ENCODE data around the gene CCDC33.

DNA sequence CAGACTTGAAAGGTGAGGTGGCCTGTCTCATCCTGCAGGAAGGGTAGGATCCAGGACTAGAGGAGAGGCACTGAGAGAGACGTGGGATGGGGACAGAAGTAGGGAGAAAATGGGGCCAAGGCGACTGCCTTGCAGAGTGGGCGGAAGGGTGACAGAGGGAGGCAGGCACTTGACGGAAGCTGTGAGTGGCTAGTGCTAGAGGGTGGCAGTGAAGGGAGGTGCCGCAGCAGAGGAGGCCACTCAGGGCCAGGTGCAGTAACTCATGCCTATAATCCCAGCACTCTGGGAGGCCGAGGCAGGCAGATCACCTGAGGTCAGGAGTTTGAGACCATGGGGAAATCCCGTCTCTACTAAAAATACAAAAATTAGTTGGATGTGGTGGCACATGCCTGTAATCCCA, 7.3 kb downstream of the CCDC33 start:
- TF ChIP-seq MAX (CRISPR knock-in tag; IDR thresholded peaks at IDR 0.05) (no peak), IRF2 (CRISPR knock-in tag; IDR thresholded peaks at IDR 0.05; ENCODE audit: borderline replicate concordance, low read depth) (no peak), NFE2L1 (CRISPR knock-in tag; IDR thresholded peaks at IDR 0.05) (no peak), PREB (CRISPR knock-in tag; IDR thresholded peaks at IDR 0.05; ENCODE audit: borderline replicate concordance) (no peak)
- TF ChIP-seq, protein P1, sequence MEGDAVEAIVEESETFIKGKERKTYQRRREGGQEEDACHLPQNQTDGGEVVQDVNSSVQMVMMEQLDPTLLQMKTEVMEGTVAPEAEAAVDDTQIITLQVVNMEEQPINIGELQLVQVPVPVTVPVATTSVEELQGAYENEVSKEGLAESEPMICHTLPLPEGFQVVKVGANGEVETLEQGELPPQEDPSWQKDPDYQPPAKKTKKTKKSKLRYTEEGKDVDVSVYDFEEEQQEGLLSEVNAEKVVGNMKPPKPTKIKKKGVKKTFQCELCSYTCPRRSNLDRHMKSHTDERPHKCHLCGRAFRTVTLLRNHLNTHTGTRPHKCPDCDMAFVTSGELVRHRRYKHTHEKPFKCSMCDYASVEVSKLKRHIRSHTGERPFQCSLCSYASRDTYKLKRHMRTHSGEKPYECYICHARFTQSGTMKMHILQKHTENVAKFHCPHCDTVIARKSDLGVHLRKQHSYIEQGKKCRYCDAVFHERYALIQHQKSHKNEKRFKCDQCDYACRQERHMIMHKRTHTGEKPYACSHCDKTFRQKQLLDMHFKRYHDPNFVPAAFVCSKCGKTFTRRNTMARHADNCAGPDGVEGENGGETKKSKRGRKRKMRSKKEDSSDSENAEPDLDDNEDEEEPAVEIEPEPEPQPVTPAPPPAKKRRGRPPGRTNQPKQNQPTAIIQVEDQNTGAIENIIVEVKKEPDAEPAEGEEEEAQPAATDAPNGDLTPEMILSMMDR (IDR thresholded peaks at IDR 0.05) = no peak

All from WTC11 (cell line).